ENCODE measurements around the gene ASPSCR1. TPM values are rescaled to one million over a fixed set of nuclear protein-coding genes. Genes with fewer than 3 reads are reported as not detected.

The ASPSCR1 gene
- total RNA-seq, 1 donor from 2014 or later = 35.6 TPM

- Mint-ChIP-seq H3K4me3 (no peak overlapping the region), H3K27me3 (no peaks in the 10 kb centered on the region), H3K27ac (no peak overlapping the region), H3K4me1 (ENCODE audit: unreplicated experiment) (peaks cover 3% of the 10 kb centered on the region), H3K36me3 (no peaks in the 10 kb centered on the region), H3K9me3 (no peaks in the 10 kb centered on the region)
- no peak for DNase-seq (ENCODE audit: extremely low spot score, unreplicated experiment)
- no peak for TF ChIP-seq CTCF (conservative IDR thresholded peaks at IDR 0.05)
Measured at GRCh38 chr17:82014432-82014831, 37.0 kb downstream of the ASPSCR1 start.

DNA sequence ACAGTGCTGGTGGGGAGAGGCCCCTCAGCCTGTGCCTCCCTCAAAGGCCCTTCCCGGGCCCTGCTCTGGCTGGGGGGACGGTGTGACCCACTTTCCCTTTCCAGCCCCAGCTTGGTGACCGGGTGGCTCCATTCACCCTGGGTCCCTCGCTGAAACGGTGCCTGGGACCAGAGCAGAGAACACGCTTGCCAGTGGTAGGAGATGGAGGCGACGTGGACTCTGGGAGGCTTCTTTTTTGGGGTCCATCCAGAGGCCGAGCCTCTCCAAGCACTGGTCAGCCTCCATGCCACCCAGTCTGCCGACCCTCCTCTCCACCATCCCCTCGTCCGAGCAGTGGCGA lies 37.5 kb downstream of the ASPSCR1 start:
- DNase-seq (ENCODE audit: extremely low spot score, unreplicated experiment) = no peak
- H3K36me3 Mint-ChIP-seq = no peaks in the 10 kb centered on the region
- peaks cover 3% of the 10 kb centered on the region for H3K4me1 Mint-ChIP-seq (ENCODE audit: unreplicated experiment)
- no peak for TF ChIP-seq CTCF (conservative IDR thresholded peaks at IDR 0.05)
- H3K9me3 Mint-ChIP-seq = no peaks in the 10 kb centered on the region
- H3K27ac Mint-ChIP-seq = no peak overlapping the region
- H3K27me3 Mint-ChIP-seq = no peaks in the 10 kb centered on the region
- H3K4me3 Mint-ChIP-seq = no peak overlapping the region

GRCh38 chr17:82015311-82015971 lies 38.0 kb downstream of the ASPSCR1 start:
- DNase-seq (ENCODE audit: extremely low spot score, unreplicated experiment) = no peak
- no peaks in the 10 kb centered on the region for H3K9me3 Mint-ChIP-seq
- TF ChIP-seq CTCF (conservative IDR thresholded peaks at IDR 0.05) = no peak
- no peak overlapping the region for H3K4me3 Mint-ChIP-seq
- no peak overlapping the region for H3K27ac Mint-ChIP-seq
- H3K4me1 Mint-ChIP-seq (ENCODE audit: unreplicated experiment) = peaks cover 3% of the 10 kb centered on the region
- no peaks in the 10 kb centered on the region for H3K36me3 Mint-ChIP-seq
- no peaks in the 10 kb centered on the region for H3K27me3 Mint-ChIP-seq

- H3K27me3 Mint-ChIP-seq = no peaks in the 10 kb centered on the region
- no peak overlapping the region for H3K27ac Mint-ChIP-seq
- H3K9me3 Mint-ChIP-seq = no peaks in the 10 kb centered on the region
- no peaks in the 10 kb centered on the region for H3K36me3 Mint-ChIP-seq
- no peak overlapping the region for H3K4me3 Mint-ChIP-seq
- TF ChIP-seq CTCF (conservative IDR thresholded peaks at IDR 0.05) = no peak
- DNase-seq (ENCODE audit: extremely low spot score, unreplicated experiment) = no peak
- peaks cover 5% of the 10 kb centered on the region for H3K4me1 Mint-ChIP-seq (ENCODE audit: unreplicated experiment)
Measured at GRCh38 chr17:82016061-82016874, 38.8 kb downstream of the ASPSCR1 start.

DNA sequence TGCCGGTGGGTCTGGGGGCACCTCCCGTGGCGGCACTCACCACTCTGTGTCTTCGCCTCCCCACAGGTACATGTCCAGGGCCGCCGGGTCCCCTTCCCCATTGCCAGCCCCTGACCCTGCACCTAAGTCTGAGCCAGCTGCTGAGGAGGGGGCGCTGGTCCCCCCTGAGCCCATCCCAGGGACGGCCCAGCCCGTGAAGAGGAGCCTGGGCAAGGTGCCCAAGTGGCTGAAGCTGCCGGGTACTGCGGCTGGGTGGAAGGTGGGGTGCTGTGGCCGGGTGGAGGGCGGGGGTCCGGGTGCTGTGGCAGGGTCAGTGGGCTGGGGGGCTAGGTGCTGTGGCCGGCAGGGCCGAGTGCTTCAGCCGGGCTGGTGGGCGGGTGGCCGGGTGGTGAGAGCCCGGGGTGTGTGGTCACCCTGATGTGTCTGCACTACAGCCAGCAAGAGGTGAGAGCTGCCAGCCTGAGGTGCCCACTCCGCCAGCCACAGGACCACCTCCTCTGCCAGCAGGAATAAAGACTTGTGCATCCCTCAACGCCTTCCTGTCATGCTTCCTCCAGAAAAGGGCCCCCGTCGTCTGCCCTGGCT lies 39.5 kb downstream of the ASPSCR1 start:
- Mint-ChIP-seq H3K27me3 (no peaks in the 10 kb centered on the region), H3K36me3 (no peaks in the 10 kb centered on the region), H3K27ac (no peak overlapping the region), H3K4me1 (ENCODE audit: unreplicated experiment) (peaks cover 12% of the 10 kb centered on the region), H3K4me3 (no peak overlapping the region), H3K9me3 (no peaks in the 10 kb centered on the region)
- no peak for DNase-seq (ENCODE audit: extremely low spot score, unreplicated experiment)
- no peak for TF ChIP-seq CTCF (conservative IDR thresholded peaks at IDR 0.05)

Data from type B pancreatic cell (in vitro differentiated cells).